ENCODE results near the gene PTPRN2.
"Not testable (repeated sequence)": the region's sequence is repeated elsewhere in the genome, so short reads cannot be mapped to it uniquely, and the experiment has no call there.

The PTPRN2 gene

DNA sequence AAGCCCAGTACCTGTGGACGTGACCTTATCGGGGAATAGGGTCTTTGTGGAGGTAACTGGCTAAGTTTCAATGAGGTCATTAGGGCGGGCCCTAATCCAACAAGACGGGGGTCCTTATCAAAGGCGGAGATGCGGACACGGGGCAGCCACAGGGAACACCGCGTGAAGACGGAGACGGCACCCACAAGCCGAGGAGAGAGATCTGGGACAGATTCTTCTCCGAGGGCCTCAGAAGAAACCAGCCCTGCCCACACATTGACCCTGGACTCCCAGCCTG is 733.9 kb downstream of the PTPRN2 start:
- no peak for DNase-seq (ENCODE audit: low read depth in 2 of 2)

DNA sequence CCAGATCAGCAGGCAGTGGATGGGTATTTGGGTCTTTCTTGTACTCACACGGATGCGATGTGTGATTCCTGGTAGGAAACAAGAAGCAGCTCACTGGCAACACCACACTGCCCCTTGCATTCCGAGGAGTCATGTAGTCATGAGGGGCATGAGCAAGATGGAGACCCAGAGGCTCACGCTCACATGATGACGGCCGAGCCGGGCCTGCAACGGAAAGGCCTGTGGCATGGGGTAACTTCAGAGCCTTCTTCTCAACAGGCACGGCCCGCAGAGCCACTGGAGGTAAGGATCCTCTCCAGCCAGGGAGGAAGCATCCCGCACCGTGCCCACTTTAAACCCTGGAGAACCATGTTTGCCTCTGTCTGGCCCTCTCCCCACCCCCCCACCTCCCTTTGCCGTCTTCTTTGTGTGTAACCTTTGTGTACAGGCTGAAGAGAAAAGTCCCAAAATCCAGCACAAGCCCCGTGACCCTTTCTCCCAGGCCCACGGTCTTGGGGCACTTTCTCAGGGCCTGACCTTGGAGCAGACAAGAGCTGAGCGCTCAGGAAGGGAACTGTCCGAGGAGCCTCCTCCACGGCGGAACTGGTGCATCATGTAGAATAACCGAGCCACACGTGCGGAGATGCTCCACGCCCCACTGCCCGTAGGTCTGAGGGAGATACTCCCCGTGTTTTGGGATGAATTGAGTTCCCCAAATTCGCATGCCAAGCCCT is 734.4 kb downstream of the PTPRN2 start:
- DNase-seq (ENCODE audit: low read depth in 2 of 2) = no peak

DNA sequence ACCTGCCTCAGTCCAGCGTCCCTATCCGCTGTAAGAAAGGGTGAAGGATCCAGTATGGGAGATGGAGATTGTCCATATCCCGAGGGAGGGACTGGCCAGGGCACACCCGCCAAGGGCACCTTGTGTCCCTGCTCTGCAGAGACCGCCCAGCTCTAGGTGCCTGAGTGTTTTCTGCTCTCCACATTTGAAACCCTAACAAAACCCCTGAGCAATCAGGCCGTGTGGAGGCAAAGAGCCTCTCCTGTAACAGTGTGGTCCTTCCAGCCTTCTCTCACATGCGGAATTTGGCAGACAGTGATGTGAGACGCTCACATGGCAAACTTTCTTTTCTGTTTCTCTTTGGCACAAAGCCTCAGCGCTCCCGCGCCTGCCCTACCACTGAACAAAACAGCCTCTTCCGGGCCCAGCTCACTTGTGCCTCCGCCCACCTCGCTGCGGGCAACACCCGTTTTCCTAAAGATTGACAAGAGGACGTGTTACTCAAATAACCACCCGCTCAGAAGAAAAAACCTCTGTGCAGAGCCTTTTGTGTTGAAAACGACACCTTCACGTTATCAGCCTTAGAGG is 736.0 kb downstream of the PTPRN2 start:
- DNase-seq (ENCODE audit: low read depth in 2 of 2) = peak; percentile 23 to 52

DNA sequence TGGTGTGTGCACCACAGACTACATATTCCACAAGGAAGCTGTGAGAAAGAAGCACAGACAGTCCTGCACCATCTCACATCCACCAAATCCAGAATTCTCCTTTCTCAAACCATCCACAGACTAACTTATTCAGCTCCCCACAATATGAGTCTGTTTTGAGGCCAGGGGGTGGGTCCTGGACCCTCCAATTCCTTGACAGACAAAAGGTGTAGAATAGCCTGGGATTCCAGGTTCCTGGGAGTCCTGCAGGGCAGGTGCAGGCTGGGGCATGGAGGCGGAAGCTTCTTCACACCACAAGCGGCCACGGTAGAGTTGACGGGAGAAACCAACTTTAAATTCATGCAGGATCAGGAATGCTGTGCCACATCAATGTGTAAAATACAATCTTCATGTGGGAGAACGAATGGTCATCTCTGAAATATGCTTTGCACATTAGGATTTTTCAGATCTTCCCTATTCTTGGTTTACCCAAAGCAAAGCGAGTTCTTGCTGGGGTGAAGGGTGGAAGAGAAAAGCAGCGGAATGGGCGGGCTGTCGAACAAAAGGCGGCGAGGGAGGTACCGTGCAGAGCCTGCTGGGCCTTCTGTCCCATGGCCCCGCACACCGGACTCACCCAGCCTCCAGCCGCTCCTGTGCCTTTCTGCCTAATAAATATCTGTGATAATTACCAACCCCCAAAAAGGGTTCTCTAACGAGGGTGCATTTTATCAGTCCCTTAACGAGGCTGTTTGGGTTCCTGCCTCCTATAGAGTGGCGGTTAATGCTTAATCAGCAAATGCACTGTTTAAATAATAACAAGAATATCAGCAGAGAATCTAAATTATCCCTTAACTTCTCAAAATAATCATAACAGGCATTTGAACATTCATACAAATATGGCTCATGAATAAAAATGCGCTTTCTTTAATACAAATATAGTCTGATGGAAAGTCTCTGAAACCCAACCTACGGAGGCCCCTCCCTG is 736.9 kb downstream of the PTPRN2 start:
- no peak for DNase-seq (ENCODE audit: low read depth in 2 of 2)

DNA sequence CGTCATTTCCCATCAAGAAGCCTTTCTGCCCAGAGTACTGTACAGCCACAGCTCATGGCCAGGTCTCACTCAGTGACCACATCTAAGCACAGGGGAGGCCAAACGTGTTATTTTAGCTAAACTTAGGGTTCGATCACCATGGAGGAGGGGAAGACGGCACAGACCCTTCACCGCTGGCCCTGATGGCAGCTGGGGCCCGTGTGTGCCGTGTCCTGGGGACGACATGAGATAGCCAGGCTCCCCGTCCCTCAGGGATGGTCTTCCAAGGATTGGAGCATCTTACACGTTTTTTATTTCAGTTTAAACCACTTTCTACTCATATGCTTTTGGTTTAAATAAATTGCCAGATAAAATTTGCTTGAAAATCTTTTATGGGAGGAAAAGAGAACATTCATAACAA is 737.9 kb downstream of the PTPRN2 start:
- no peak for DNase-seq (ENCODE audit: low read depth in 2 of 2)

DNA sequence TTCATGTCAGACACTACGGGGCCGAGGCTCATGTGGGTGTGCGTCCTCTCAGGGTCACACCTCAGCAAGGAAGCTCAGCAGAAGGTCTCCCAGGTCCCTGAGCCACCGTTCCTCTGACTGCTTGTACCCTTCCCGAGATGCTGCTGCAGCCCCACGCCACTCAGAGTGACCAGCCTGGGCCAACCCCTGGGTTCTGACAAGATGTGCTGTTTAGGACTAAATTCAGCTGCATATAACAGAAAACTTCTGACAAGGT is 738.4 kb downstream of the PTPRN2 start:
- DNase-seq (ENCODE audit: low read depth in 2 of 2) = no peak

DNA sequence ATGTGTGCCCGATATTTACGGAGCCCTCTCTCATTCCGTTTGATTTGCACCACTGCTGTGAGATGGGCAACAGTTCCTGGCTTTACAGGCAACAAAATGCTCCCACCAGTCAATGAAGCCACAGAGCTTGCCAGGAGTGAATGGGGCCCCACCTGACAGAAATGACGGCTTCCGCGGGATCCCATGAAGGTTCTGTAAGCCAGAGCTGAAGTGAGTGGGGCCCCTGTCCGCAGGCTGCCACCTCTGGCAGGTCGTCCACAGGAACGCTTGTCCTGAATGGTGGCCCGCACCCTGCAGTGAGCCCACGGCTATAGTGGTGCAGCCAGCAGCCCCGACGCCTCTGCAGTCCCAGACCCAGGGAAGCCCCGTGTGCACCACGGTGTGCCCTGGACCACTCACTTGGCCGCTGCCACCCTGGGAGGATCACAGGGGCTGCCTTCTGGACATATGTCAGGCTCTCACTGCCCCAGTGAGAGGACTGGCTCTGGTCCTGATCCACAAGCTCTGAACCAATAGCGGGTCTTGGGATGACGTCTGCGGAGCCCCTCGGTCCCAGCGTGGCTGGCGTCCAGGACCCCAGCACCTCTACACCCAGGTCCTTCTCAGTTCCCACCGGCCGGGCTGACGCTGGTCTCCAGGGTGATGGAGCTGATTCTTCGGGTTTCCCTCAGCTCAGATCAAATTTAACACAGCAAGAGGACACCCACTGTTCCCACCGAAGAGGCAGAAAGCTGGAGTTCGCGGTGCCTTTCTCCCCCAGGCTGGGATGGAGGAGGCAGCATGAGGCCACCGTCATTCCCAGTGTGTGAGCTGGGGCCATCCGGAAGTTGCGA is 738.9 kb downstream of the PTPRN2 start:
- no peak for DNase-seq (ENCODE audit: low read depth in 2 of 2)

DNA sequence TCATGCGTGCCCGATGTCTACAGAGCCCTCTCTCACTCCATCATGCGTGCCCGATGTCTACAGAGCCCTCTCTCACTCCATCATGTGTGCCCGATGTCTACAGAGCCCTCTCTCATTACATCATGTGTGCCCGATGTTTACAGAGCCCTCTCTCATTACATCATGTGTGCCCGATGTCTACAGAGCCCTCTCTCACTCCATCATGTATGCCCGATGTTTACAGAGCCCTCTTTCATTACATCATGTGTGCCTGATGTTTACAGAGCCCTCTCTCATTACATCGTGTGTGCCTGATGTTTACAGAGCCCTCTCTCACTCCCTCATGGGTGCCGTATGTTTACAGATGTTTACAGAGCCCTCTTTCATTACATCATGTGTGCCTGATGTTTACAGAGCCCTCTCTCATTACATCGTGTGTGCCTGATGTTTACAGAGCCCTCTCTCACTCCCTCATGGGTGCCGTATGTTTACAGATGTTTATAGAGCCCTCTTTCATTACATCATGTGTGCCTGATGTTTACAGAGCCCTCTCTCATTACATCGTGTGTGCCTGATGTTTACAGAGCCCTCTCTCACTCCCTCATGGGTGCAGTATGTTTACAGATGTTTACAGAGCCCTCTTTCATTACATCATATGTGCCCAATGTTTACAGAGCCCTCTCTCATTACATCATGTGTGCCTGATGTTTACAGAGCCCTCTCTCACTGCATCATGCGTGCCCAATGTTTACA is 739.7 kb downstream of the PTPRN2 start:
- not testable (repeated sequence) for DNase-seq (ENCODE audit: low read depth in 2 of 2)

DNA sequence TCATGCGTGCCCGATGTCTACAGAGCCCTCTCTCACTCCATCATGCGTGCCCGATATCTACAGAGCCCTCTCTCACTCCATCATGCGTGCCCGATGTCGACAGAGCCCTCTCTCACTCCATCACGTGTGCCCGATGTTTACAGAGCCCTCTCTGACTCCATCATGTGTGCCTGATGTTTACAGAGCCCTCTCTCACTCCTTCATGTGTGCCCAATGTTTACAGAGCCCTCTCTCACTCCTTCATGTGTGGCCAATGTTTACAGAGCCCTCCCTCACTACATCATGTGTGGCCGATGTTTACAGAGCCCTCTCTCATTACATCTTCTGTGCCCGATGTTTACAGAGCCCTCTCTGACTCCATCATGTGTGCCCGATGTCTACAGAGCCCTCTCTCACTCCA is 740.9 kb downstream of the PTPRN2 start:
- DNase-seq (ENCODE audit: low read depth in 2 of 2) = not testable (repeated sequence)

DNA sequence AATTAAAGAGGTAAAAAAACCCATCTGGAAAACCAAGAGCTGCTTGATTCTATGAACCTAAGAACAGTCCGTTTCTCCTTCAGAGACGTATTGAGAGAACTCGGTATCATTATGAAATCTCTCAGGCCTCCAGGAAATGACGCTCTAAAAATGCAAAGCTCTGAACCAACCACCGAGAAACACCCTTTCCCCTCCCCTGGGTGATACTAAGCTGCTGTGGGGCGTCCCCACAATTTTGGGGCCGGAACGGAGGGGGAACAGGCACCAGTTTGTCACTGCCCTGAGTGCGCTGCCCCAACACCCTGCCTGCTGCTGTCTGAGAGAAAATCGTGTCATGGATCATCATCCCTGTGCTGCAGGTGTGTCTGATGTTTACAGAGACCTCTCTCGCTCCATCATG is 741.4 kb downstream of the PTPRN2 start:
- DNase-seq (ENCODE audit: low read depth in 2 of 2) = no peak

DNA sequence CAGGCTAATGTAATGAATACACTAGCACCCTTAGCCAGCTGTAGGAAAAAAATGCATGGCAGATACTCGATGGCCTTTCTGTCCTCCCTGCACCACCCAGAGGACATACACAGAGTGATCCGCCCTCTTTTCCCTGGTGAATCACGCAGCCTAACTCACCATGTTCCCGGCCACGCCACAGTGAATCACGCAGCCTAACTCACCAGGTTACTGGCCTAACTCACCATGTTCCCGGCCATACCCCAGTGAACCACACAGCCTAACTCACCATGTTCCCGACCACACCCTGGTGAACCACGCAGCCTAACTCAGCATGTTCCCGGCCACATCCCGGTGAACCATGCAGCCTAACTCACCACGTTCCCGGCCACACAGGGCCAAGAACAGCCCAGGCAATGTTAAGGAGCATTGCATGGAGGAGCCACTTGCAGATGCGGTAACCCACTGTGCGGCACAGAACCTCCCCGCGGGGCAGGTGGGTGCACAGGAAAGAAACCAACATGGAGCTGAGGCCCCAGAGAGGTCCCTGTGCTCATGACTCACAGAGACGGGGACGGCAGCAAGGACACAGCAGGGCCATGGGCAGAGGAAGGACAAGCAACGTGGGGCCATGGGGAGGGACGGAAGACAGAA is 742.3 kb downstream of the PTPRN2 start:
- DNase-seq (ENCODE audit: low read depth in 2 of 2) = no peak

DNA sequence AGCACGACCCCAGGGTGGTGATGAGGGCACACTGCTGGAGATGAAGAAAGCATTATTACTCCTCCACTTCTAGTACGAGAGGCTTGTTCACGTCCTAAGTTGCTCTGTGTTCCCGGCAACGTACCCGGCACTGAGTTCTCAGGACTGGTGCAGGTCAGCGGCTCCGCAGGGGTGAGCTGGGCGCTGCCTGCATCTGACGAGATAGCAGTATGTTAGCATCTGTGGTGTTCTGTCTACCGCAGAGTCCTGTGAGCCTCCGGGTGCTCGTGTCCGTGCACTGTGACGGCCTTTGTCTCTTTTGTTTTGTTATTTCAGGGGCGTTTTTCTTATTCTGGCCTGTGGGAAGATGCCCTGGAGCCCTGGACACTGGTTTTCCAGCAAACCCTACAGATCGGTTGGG is 743.0 kb downstream of the PTPRN2 start:
- DNase-seq (ENCODE audit: low read depth in 2 of 2) = no peak

DNA sequence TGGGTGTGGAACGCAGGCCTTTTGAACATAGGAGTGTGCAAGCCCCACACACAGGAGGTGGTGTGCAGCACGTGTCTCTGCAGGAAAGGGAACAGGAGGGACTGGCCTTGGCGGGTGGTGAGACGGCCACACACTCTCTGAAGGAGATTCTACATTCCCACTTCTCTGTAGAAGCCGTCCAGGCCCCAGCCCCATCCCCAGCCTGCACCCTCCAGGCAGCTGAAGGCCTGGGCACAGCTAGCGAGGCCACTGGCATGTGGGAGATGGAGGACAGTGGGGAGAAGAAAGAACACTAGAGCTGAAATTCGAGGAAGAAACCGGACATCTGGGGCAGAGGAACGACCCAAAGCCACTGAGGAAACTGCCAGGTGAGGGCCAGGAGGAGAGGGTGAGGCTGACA is 743.5 kb downstream of the PTPRN2 start:
- no peak for DNase-seq (ENCODE audit: low read depth in 2 of 2)

DNA sequence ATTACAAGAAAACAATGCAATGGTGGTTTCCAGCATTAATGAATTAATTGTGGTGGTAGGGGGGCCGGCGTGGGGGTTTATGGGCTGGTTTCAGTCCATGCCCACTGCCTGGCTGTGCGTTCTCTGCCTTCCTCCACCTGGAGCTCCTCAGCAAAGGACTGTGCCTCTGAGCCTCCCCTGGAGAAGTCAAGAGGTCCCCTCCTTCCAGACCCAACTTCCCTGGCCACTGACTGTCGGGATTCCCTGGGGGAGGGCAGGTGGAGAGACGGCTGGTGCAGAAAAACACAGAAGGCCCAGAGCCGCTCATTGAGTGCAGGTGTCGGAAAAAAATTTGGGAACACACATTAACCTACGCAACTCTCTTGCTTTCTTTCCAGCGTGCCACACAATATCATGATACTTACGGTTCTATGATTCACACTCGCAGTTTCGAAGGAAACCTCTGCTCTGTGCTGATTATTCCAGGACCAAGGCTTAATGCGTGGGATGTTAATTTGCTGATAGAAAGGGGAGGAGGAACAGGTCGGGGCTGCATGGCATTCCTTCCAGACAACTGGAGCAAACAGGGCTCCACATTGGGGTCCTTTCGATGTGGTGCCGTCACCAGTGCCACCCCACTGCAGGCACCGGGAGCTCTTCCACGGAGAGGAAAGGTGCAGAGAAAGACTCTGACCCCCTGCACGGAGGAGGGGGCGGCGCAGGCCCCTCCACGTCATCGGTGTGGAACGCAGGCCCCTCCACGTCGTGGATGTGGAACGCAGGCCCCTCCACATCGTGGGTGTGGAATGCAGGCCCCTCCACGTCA is 744.1 kb downstream of the PTPRN2 start:
- DNase-seq (ENCODE audit: low read depth in 2 of 2) = no peak

DNA sequence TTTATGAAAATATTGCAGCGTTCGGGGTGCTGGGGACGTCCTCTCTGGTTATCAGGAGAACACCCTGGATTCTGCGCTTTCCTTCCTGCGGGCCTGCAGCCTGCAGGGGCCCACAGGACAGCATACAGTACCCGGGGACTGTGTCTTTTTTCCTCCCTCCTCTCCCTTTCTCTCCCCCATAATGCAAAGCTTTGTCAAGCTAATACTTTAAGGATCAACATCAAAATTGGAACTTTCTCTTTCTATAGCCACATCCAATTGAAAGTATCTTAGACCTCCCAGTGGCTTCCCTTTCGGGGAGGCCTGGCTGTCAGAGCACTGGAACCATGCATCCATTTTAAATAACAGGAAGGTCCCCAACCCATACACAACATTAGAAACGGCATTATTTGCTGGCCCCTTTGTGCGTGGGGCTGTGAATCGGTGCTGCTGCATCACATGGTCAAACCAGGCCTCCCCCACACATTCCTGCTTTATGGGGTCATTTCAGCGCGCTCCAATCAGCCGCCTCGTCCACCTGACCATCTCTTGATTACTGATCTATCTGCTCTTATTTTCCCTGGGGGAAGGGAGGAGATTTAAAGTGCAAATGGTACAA is 745.8 kb downstream of the PTPRN2 start:
- DNase-seq (ENCODE audit: low read depth in 2 of 2) = no peak

DNA sequence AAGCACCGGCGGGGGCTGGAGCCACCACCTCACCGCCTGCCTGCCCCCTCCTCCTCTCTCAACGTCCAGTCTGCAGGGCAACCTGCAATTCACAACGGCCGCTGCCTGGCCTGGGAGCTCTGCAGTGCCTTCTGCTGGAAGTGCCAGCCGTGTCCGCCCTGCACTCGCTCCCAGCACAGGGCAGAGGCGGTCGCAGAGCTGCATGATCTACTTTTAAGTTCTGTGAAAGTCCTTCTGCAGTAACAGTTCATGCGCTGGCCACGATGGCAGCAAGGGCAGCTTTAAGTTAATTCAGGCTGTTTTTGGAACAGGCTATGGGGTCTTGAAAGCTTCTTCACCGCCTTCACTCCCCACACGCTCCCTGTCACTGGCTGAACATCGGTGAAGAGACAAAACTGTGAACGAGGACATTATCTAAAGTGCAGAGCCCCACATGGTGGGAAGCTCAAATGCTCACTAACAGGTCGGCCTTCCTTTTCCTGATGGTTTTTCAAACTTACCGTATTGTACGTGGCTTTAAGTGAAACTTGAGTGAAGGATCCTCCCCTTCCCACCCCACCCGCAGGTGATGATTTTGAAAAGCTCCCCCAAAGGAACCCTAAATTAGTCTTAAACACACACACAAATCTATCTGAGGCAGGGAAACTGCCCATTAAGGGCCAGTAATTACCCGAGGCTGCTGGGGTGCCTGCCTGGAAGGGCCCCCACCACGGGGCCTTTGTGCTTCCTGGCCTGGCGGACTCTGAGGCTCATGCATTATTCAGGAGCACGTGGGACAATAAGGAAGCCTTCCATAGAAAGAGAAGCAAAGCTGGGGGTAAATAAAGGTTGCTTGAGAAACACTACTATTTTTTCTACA is 746.5 kb downstream of the PTPRN2 start:
- no peak for DNase-seq (ENCODE audit: low read depth in 2 of 2)

DNA sequence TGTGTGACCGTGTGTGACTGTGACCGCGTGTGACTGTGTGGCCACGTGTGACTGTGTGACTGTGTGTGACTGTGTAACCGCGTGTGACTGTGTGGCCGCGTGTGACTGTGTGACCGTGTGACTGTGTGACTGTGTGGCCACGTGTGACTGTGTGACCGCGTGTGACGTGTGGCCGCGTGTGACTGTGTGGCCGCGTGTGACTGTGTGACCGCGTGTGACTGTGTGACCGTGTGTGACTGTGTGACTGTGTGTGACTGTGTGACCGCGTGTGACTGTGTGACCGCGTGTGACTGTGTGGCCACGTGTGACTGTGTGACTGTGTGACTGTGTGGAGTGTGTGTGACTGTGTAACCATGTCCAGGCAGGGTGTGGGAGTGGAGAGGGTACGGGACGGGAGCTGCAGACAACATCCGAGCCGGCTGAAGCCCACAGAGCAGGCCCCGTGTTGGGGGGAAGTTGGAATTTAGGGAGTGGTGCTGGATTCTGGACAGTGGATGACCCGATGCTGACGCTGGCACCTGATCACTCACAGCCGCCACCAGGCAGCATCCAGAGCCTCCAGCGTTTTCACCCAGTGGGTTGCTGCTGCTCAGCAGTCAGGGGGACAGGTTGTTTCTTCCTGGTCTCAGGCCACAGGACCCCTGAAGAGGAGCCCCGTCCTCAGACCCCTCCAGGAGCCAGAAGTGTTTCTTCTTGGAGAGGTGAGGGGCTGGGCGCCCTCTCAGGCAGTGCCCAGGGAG is 747.3 kb downstream of the PTPRN2 start:
- DNase-seq (ENCODE audit: low read depth in 2 of 2) = no peak

DNA sequence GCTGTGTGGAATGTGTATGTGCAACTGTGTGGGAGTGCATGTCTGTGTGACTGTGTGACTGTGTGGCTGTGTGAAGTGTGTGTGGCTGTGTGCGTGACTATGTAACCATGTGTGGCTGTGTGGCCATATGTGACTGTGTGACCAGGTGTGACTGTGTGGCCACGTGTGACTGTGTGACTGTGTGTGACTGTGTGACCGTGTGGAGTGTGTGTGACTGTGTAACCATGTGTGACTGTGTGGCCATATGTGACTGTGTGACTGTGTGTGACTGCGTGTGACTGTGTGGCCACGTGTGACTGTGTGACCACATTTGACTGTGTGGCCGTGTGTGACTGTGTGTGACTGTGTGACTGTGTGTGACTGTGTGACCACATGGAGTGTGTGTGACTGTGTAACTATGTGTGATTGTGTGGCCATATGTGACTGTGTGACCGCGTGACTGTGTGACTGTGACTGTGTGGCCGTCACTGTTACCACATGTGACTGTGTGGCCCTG is 747.9 kb downstream of the PTPRN2 start:
- no peak for DNase-seq (ENCODE audit: low read depth in 2 of 2)
